ENCODE measurements around the gene DIP2B.

GRCh38 chr12:50699154-50699553, 194.4 kb downstream of the DIP2B start:
- TF ChIP-seq SP1 (IDR thresholded peaks at IDR 0.05) (no peak), FOXA1 (IDR thresholded peaks at IDR 0.05) (no peak), TARDBP (IDR thresholded peaks at IDR 0.05) (no peak), FOXM1 (IDR thresholded peaks at IDR 0.05; ENCODE audit: borderline replicate concordance) (no peak), HDGF (IDR thresholded peaks at IDR 0.05; ENCODE audit: borderline replicate concordance) (no peak), LEF1 (IDR thresholded peaks at IDR 0.05; ENCODE audit: borderline replicate concordance) (no peak), BHLHE40 (IDR thresholded peaks at IDR 0.05; ENCODE audit: borderline replicate concordance) (no peak), FOXK2 (IDR thresholded peaks at IDR 0.05) (no peak), ELF4 (IDR thresholded peaks at IDR 0.05) (no peak), L3MBTL2 (conservative IDR thresholded peaks at IDR 0.05) (no peak)

Data from HEK293T (cell line).